Peyer's patch (tissue), 4 donors: ENCODE data around the gene DMAP1. TPM values are rescaled to one million over a fixed set of nuclear protein-coding genes. Genes with fewer than 3 reads are reported as not detected.

Experiments used
- DNase-seq, 3 donors: peaks; one replicate each; pipeline ENCODE4 v3.0.0-alpha.2; 2017 to 2019
- H3K27ac ChIP-seq, 4 donors: fragments of 200-600 bp; sonication (generic); one replicate each; pipeline ENCODE4 v1.5.1; 2016 to 2019
- H3K27me3 ChIP-seq, 2 donors: fragments of 200-600 bp; sonication (generic); one replicate each; pipeline ENCODE4 v1.5.1; 2019
- H3K36me3 ChIP-seq, 3 donors: fragments of 200-600 bp; sonication (generic); one replicate each; pipeline ENCODE4 v1.5.1; 2016 to 2019
- H3K4me1 ChIP-seq, 4 donors: fragments of 200-600 bp; sonication (generic); one replicate each; pipeline ENCODE4 v1.5.1; 2016 to 2019
- H3K4me3 ChIP-seq, 4 donors: fragments of 200-600 bp; sonication (generic); 1 replicate in 3 of 4; 2 replicates in 1 of 4; pipeline ENCODE4 v1.5.1; 2016 to 2019; ENCODE audit warnings: mild to moderate bottlenecking in 1 of 4
- H3K9me3 ChIP-seq, 4 donors: fragments of 200-600 bp; sonication (generic); one replicate each; pipeline ENCODE4 v1.5.1; 2016 to 2019; ENCODE audit warnings: mild to moderate bottlenecking in 1 of 4
- POLR2A ChIP-seq, 2 donors: fragments of 450-650 bp; IDR thresholded peaks; one replicate each; pipeline ENCODE4 v1.5.1; 2017; ENCODE audit warnings: antibody characterized with exemption in 2 of 2, mild to moderate bottlenecking in 2 of 2, moderate library complexity in 2 of 2
- total RNA-seq, 4 donors: library from RNA; depleted of rRNA; stranded (reverse); fragments of >200 nt; gene quantifications; one replicate each; pipeline ENCODE4 v1.1.0, GENCODE V29; 2016
- TF ChIP-seq, protein P1 (sequence below), 6 experiments: fragments of 450-650 bp in 4 of 6; fragments of 200-600 bp in 2 of 6; sonication (generic) in 1 of 6; IDR thresholded peaks; one replicate each; pipeline ENCODE4 v1.5.1; 2017 to 2019; ENCODE audit warnings: antibody characterized with exemption in 6 of 6, mild to moderate bottlenecking in 3 of 6, moderate library complexity in 1 of 6

The DMAP1 gene
- total RNA-seq, 4 donors from 2014 or later = 79.2 to 149 (median 113) TPM

DNA sequence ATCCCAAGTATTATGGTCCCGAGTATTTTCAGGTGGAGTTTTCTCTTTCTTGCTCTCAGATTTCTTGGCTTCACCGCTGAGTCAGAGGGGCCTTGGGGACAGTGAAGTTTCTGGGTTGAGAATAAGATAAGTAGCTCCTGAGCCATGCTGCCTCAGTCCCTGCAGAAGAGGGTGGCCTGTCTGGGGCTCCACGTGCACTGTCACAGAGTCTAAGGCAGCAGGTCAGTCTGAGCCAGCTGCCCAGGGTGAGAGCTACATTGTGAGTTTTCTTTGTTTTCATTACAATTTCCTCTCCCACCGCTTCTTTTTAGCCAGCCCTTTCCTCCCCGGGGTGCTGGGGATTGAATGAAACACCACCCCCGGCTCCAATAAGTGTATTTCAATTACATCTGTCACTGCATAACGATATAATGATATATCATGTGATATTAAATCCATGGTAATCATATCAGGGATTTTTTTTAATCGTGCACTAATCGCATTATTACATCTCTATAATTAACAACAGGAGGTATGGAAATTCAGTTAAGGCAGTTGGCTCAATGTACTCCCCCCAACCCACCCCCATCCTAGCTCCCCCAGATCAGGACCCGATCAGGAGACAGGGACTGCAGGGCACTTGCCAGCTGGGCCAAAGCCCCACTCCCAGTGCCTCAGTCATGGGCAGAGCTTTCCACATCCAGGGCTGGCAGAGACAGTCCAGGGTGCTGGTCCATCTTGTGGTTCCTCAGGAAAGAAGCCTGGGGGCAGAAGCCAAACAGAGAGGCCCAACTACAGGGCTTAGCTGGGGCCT lies 43.7 kb downstream of the DMAP1 start:
- Histone ChIP-seq H3K27ac (no peak overlapping the region), H3K27me3 (no peaks in the 10 kb centered on the region), H3K4me1 (peaks cover 0 to 11% (median 3%) of the 10 kb centered on the region in 4 donors), H3K4me3 (no peak overlapping the region), H3K9me3 (no peaks in the 10 kb centered on the region), H3K36me3 (no peaks in the 10 kb centered on the region)
- DNase-seq = no peak
- no peak for TF ChIP-seq POLR2A (IDR thresholded peaks at IDR 0.05)
- TF ChIP-seq, protein P1, sequence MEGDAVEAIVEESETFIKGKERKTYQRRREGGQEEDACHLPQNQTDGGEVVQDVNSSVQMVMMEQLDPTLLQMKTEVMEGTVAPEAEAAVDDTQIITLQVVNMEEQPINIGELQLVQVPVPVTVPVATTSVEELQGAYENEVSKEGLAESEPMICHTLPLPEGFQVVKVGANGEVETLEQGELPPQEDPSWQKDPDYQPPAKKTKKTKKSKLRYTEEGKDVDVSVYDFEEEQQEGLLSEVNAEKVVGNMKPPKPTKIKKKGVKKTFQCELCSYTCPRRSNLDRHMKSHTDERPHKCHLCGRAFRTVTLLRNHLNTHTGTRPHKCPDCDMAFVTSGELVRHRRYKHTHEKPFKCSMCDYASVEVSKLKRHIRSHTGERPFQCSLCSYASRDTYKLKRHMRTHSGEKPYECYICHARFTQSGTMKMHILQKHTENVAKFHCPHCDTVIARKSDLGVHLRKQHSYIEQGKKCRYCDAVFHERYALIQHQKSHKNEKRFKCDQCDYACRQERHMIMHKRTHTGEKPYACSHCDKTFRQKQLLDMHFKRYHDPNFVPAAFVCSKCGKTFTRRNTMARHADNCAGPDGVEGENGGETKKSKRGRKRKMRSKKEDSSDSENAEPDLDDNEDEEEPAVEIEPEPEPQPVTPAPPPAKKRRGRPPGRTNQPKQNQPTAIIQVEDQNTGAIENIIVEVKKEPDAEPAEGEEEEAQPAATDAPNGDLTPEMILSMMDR (IDR thresholded peaks at IDR 0.05) = no peak

DNA sequence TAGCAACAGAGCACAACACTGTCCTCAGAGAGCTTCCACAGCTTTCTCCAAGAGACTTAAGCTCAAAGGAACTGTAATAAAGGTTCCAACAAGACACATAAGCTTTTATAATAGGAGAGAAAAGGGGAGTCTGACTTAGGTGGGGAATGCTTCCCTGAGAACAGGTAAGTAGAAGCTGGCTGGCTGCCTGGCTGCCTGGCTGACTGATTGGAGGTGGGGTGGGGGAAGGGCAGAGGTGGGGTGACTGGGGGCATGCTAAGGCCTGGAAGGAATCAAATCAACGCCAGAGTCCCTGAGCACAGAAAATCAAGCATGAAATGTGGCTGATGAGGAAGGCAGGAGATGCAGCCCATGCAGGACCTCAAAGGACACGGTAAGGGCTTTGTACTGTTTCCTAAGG lies 45.8 kb downstream of the DMAP1 start:
- Histone ChIP-seq H3K4me1 (peaks cover 0 to 27% (median 3%) of the 10 kb centered on the region in 4 donors), H3K4me3 (no peak overlapping the region), H3K36me3 (no peaks in the 10 kb centered on the region), H3K27ac (no peak overlapping the region), H3K9me3 (no peaks in the 10 kb centered on the region), H3K27me3 (no peaks in the 10 kb centered on the region)
- DNase-seq = peak in 1 of 3 donors; percentile 21
- TF ChIP-seq, protein P1 (IDR thresholded peaks at IDR 0.05) = no peak
- TF ChIP-seq POLR2A (IDR thresholded peaks at IDR 0.05) = no peak

DNA sequence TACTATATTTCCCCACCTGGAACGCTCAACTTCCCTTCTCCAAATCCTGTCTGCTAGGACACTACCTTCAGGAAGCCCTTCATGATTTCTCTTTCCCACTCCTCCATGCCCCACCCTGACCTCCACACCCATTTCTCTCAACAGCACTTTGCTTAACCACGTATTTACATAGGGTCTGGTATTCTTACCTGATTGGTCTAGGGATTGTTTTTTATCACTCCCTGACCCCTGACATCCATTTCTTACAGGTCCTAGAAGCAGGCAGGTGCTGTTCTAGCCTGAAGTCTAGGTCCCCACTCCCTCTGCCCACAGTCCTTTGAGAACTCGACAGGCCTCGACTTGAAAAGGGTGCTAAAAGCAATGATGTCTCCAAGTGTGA lies 47.5 kb downstream of the DMAP1 start:
- TF ChIP-seq, protein P1 (IDR thresholded peaks at IDR 0.05) = no peak
- TF ChIP-seq POLR2A (IDR thresholded peaks at IDR 0.05) = no peak
- Histone ChIP-seq H3K9me3 (no peaks in the 10 kb centered on the region), H3K27ac (peak overlapping the region in 1 of 4 donors; percentile 40), H3K36me3 (no peaks in the 10 kb centered on the region), H3K4me1 (peaks cover 0 to 37% (median 3%) of the 10 kb centered on the region in 4 donors), H3K27me3 (no peaks in the 10 kb centered on the region), H3K4me3 (no peak overlapping the region)
- DNase-seq = no peak

DNA sequence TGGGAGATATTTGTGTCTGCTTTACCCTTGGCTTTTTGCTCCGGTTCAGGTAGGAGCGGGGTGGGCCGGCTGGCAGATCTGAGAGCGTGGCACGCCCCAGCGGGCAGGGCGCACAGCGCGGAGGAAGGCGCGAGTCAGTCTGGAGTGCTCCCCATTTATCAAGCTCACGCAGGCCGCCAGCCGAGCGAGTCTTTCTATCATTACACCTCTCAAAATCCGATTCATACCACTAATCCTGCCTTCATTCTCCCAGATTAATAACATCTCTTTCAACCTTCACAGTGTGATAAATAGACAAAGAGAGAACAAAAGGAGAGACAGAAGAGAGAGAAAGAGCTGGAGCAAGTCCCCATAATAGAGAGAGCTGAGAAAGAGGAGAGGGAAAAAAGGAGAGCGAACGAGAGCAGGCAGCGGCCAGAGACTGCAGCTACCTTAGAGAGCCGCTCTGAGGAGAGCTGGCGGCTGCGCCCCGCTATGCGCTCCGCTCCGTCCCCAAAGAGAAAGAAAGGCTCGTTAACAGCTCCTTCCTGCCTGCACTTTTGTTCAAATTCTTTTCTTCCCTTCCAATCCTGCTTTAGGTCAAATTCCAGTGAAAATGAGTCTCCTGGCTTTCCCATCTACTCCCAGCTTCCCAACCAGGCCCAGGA lies 48.0 kb downstream of the DMAP1 start:
- peak in 1 of 3 donors; percentile 48 for DNase-seq
- TF ChIP-seq POLR2A (IDR thresholded peaks at IDR 0.05) = no peak
- TF ChIP-seq, protein P1 (IDR thresholded peaks at IDR 0.05) = no peak
- Histone ChIP-seq H3K36me3 (no peaks in the 10 kb centered on the region), H3K27ac (peak overlapping the region in 1 of 4 donors; percentile 40), H3K27me3 (no peaks in the 10 kb centered on the region), H3K9me3 (no peaks in the 10 kb centered on the region), H3K4me1 (peaks cover 0 to 37% (median 3%) of the 10 kb centered on the region in 4 donors), H3K4me3 (no peak overlapping the region)

DNA sequence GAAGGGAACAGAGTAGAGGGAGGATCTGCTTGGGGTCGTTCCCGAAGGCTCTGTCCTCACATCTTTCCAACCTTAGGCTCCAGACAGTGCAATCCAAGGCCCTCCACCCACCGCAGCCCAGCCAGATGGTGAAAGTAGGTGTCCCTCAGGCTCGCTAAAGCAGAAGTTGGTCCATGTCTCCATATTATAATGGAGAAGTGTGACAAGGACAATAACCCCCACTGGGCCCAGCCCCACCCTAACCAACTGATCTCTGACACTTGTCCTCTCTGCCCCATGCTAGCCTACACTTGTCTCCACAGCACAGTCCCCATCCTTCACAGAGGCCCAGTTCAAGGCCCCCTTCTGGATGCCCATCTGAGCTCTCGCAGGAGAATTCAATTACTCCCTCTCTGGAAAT lies 48.7 kb downstream of the DMAP1 start:
- no peak for DNase-seq
- TF ChIP-seq, protein P1 (IDR thresholded peaks at IDR 0.05) = no peak
- no peak for TF ChIP-seq POLR2A (IDR thresholded peaks at IDR 0.05)
- Histone ChIP-seq H3K9me3 (no peaks in the 10 kb centered on the region), H3K36me3 (no peaks in the 10 kb centered on the region), H3K27me3 (no peaks in the 10 kb centered on the region), H3K27ac (peak overlapping the region in 1 of 4 donors; percentile 29), H3K4me3 (no peak overlapping the region), H3K4me1 (peaks cover 0 to 43% (median 5%) of the 10 kb centered on the region in 4 donors)
